Stimulated activated effector memory CD8-positive, alpha-beta T cell treated with anti-CD3 and anti-CD28 coated beads, Interleukin-12 subunit alpha, Interleukin-12 subunit beta, amount 100 ng/mL, for 72 hours (primary cell): ENCODE data around the gene OR7A10.
A peak's percentile ranks its signal among the peaks of the same experiment; 100 is the strongest.
"Not testable (repeated sequence)": the region's sequence is repeated elsewhere in the genome, so short reads cannot be mapped to it uniquely, and the experiment has no call there.

Experiments used
- ATAC-seq: fragments of 150-1000 bp; cut with Tn5 transposase; 2 replicates; pipeline ENCODE4 v1.10.0; 2021
- DNase-seq, 2 donors: peaks; one replicate each; pipeline ENCODE4 v3.0.0; 2021 to 2022; ENCODE audit warnings: low spot score in 2 of 2
- H3K27ac Mint-ChIP-seq: one replicate; pipeline ENCODE4 v1.8.0; 2022; ENCODE audit warnings: mild to moderate bottlenecking, mixed read lengths
- H3K36me3 Mint-ChIP-seq: one replicate; pipeline ENCODE4 v1.8.0; 2022; ENCODE audit warnings: mild to moderate bottlenecking, mixed read lengths
- H3K4me1 Mint-ChIP-seq: one replicate; pipeline ENCODE4 v1.8.0; 2022; ENCODE audit warnings: mixed read lengths
- H3K4me3 Mint-ChIP-seq: one replicate; pipeline ENCODE4 v1.8.0; 2022; ENCODE audit warnings: mild to moderate bottlenecking, mixed read lengths
- H3K9me3 Mint-ChIP-seq: one replicate; pipeline ENCODE4 v1.8.0; 2022; ENCODE audit warnings: mixed read lengths

Gene OR7A10

GRCh38 chr19:14814982-14815652 is 33.6 kb downstream of the OR7A10 start:
- no peaks in the 10 kb centered on the region for H3K4me1 Mint-ChIP-seq
- ATAC-seq (no peak), DNase-seq (no peak)
- no peaks in the 10 kb centered on the region for H3K9me3 Mint-ChIP-seq
- no peaks in the 10 kb centered on the region for H3K36me3 Mint-ChIP-seq
- H3K27ac Mint-ChIP-seq, result no peak overlapping the region
- H3K4me3 Mint-ChIP-seq, result no peak overlapping the region

DNA sequence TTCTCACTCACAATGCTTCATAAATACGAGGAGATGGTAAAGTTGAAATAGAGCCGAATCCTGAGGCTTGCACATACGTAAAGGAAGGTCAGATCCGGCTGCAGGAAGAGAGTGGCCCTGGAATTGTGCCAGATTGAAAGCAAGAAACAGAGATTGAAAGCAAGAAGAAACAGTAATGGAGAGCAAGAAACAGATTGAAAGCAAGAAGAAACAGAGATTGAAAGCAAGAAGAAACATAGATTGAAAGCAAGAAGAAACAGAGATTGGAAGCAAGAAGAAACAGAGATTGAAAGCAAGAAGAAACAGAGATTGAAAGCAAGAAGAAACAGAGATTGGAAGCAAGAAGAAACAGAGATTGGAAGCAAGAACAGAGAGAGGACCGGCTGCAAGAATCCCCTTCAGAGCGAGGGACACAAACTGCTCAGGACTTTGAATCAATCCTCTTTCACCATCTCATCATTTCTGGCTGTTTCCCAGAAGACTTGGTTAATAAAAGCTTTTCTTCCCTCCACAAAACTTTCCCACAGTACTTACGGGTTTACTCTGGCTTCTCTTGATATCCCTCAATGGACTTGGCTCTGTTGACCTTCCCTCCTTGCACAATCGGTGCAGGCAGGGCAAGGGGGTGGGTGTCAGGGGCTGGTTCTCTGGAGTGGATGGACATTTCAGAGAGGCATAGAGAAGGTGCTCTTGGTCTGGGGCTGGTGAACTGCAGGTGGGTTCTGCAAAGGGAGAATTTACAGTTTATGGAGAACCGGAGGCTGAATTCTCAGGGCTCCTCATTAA is 39.3 kb downstream of the OR7A10 start:
- H3K9me3 Mint-ChIP-seq, result no peaks in the 10 kb centered on the region
- H3K27ac Mint-ChIP-seq, result no peak overlapping the region
- no peak for ATAC-seq
- no peak for DNase-seq
- H3K36me3 Mint-ChIP-seq, result no peaks in the 10 kb centered on the region
- peaks cover 10% of the 10 kb centered on the region for H3K4me1 Mint-ChIP-seq
- H3K4me3 Mint-ChIP-seq, result no peak overlapping the region

DNA sequence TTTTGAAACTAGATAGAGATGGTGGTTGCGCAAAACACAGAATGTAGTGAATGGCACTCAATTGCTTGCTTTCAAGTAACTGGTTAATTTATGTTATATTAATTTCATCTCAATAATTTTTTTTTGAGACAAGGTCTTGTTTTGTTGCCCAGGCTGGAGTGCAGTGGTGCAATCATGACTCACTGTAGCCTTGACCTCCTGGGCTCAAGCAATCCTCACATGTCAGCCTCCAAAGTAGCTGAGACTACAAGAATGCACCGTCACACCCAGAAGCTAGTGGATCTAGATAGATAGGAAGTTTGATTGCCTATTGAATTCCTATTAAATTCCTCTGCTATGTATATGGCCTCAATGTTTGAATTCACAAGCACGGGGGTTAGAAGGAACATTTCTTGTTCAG is 44.0 kb downstream of the OR7A10 start:
- H3K4me3 Mint-ChIP-seq, result no peak overlapping the region
- no peak for DNase-seq
- no peaks in the 10 kb centered on the region for H3K9me3 Mint-ChIP-seq
- H3K36me3 Mint-ChIP-seq, result no peaks in the 10 kb centered on the region
- peaks cover 8% of the 10 kb centered on the region for H3K4me1 Mint-ChIP-seq
- ATAC-seq, result no peak
- H3K27ac Mint-ChIP-seq, result no peak overlapping the region

DNA sequence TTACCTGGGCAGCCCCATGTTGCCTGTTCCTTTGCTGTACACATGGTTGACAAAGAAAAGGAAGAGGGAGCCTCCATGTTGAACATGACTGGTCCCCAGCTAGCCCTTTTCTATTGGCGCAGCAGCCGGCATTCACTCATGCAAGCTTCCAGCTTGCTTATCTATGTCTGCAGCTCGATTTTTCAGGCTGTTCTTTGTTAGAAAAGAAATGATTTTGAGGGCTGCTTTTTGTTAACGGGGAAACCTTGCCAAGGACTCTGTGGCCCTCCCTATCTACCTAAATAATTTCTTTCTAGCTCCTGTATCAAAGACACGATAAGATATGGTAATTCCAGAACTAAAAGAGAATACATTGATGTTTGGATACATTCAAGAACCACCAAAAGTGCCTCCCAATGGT is 50.0 kb downstream of the OR7A10 start:
- ATAC-seq, result no peak
- Mint-ChIP-seq H3K4me1 (no peaks in the 10 kb centered on the region), H3K36me3 (no peaks in the 10 kb centered on the region), H3K27ac (no peak overlapping the region), H3K9me3 (no peaks in the 10 kb centered on the region), H3K4me3 (no peak overlapping the region)
- no peak for DNase-seq

GRCh38 chr19:14796021-14796420 is 52.7 kb downstream of the OR7A10 start:
- no peak overlapping the region for H3K27ac Mint-ChIP-seq
- H3K4me3 Mint-ChIP-seq, result no peak overlapping the region
- no peak for ATAC-seq
- no peaks in the 10 kb centered on the region for H3K36me3 Mint-ChIP-seq
- no peaks in the 10 kb centered on the region for H3K9me3 Mint-ChIP-seq
- H3K4me1 Mint-ChIP-seq, result no peaks in the 10 kb centered on the region
- no peak for DNase-seq

DNA sequence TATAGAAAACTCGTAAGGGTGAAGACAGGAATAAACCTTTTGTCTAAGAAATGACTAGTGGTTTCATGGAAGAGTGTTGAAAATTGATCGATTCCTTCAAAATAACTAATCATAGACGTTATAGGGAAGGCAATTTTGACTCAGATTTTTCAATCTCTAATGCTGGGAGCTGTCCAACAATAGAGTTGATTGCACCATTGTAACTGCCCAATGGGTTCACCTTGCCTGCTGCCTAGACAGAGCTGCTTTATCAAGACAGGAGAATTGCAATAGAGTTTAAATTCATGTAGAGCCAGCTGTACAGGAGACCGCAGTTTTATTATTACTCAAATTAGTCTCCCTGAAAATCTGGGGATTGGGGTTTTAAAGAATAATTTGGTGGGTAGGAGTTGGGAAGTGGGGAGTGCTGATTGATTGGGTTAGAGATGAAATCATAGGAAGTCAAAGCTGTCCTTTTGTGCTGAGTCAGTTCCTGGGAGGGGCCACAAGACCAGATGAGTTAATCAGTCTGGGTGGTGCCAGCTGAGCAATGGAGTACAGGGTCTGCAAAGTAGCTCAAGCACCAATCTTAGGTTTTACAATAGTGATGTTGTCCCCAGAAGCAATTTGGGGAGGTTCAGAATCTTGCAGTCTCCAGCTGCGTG is 53.5 kb downstream of the OR7A10 start:
- H3K4me1 Mint-ChIP-seq, result no peaks in the 10 kb centered on the region
- no peak overlapping the region for H3K4me3 Mint-ChIP-seq
- H3K36me3 Mint-ChIP-seq, result no peaks in the 10 kb centered on the region
- ATAC-seq (peak; percentile 24), DNase-seq (no peak)
- H3K9me3 Mint-ChIP-seq, result no peaks in the 10 kb centered on the region
- no peak overlapping the region for H3K27ac Mint-ChIP-seq

- not testable (repeated sequence) for H3K4me3 Mint-ChIP-seq
Observed at GRCh38 chr19:14792250-14792649, 56.5 kb downstream of the OR7A10 start.

More at GRCh38 chr19:14792250-14792649, 56.5 kb downstream of the OR7A10 start:
- not testable (repeated sequence) for H3K36me3 Mint-ChIP-seq, H3K4me1 Mint-ChIP-seq, ATAC-seq, H3K9me3 Mint-ChIP-seq, DNase-seq, H3K27ac Mint-ChIP-seq
